ENCODE measurements around the gene GRK7. TPM values are rescaled to one million over a fixed set of nuclear protein-coding genes. Genes with fewer than 3 reads are reported as not detected.
A peak's percentile ranks its signal among the peaks of the same experiment; 100 is the strongest.

Gene GRK7
- polyA plus RNA-seq, 4 donors = 0.04 TPM; not detected in 3

DNA sequence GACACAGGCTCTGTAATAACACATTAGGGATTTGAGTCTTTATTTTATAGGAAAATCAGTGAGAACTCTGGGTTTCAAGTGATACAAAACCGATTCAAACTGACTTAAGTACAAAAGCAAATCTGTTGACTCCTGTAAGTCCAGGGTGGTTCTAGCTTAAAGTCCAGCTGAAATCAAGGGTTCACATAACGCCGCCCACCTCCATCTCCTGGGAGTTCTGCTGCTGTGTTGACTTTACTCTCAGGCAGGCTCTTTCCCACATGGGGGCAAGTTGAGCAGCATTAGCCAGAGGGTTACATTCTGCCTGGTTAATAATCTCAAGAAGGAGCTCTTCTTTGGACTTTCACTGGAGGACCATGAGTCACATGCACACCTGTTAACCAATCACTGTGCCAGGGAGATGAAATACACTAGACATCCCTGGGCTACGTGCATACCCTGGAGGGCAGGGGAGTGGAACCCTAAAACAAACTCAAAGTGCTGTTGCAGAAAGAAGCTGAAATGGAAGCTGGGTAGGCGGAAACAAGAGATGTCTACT lies 34.8 kb upstream of the GRK7 start:
- peaks cover 0 to 4% (median 0%) of the 10 kb centered on the region in 3 donors for H3K4me1 ChIP-seq (ENCODE audit: control insufficient read depth in 3 of 3, insufficient read depth in 2 of 3, low read depth in 1 of 3, low read length in 2 of 3)
- FAIRE-seq = no peak
- H3K9me3 ChIP-seq (ENCODE audit: control insufficient read depth in 2 of 2, insufficient read depth in 1 of 2, low read depth in 1 of 2, low read length in 1 of 2) = no peaks in the 10 kb centered on the region
- H3K27ac ChIP-seq (ENCODE audit: low read depth in 1 of 3, low read length in 2 of 3) = no peak overlapping the region
- H3K36me3 ChIP-seq (ENCODE audit: control insufficient read depth in 3 of 3, insufficient read depth in 2 of 3, low read depth in 1 of 3, low read length in 3 of 3) = no peaks in the 10 kb centered on the region
- WGBS, 3 donors = 67 to 78% (median 74%) methylated on average over 5 of the region's 5 CpGs
- peak; percentile 15 to 66 for DNase-seq
- H3K4me3 ChIP-seq (ENCODE audit: low read depth in 1 of 3, low read length in 3 of 3) = no peak overlapping the region
- H3K27me3 ChIP-seq (ENCODE audit: control insufficient read depth in 3 of 3, insufficient read depth in 3 of 3, low read length in 3 of 3) = no peaks in the 10 kb centered on the region

DNA sequence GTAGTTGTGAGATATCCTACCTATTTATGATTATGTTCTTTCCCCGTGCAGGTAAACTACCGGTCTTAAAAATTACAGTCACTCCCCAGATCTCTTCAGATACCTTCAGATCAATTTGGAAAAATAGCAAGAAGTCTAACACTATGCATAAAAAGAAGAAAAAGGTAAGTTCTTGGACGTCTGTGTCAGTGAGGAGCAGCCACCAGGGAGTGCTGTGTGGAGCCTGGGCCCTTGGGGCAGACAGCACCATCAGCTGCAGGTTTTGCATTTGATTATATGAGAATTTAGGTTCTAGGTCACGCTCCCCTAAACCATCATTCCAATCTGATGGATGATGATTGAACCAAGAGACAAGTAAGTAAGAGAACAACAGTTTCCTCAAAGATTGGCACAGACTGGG lies 34.0 kb upstream of the GRK7 start:
- Histone ChIP-seq H3K27ac (ENCODE audit: low read depth in 1 of 3, low read length in 2 of 3) (no peak overlapping the region), H3K36me3 (ENCODE audit: control insufficient read depth in 3 of 3, insufficient read depth in 2 of 3, low read depth in 1 of 3, low read length in 3 of 3) (no peaks in the 10 kb centered on the region), H3K4me1 (ENCODE audit: control insufficient read depth in 3 of 3, insufficient read depth in 2 of 3, low read depth in 1 of 3, low read length in 2 of 3) (peaks cover 0 to 4% (median 0%) of the 10 kb centered on the region in 3 donors), H3K27me3 (ENCODE audit: control insufficient read depth in 3 of 3, insufficient read depth in 3 of 3, low read length in 3 of 3) (no peaks in the 10 kb centered on the region), H3K4me3 (ENCODE audit: low read depth in 1 of 3, low read length in 3 of 3) (no peak overlapping the region), H3K9me3 (ENCODE audit: control insufficient read depth in 2 of 2, insufficient read depth in 1 of 2, low read depth in 1 of 2, low read length in 1 of 2) (no peaks in the 10 kb centered on the region)
- 83 to 84% (median 83%) methylated on average over 4 of the region's 4 CpGs for WGBS, 3 donors
- DNase-seq = no peak
- no peak for FAIRE-seq

DNA sequence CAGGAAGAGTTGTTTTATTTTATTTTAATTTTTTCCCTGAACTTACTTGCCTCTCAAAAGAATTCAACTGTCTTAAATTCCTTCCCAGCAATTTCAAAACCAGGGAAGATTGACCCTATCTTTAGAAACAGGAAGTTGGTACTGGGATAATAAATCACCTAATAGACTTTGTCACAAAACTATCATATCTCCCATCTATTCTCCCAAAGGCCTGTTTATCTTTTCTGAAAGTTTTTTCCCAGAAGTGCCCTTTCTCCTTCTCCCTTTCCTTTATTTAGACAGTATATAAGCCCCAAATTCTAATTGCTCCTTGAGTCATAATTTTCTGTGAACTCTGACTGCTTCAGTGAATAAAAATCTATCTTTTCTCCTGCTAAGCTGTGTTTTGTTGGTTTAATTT lies 28.0 kb upstream of the GRK7 start:
- Histone ChIP-seq H3K9me3 (ENCODE audit: control insufficient read depth in 2 of 2, insufficient read depth in 1 of 2, low read depth in 1 of 2, low read length in 1 of 2) (no peaks in the 10 kb centered on the region), H3K27ac (ENCODE audit: low read depth in 1 of 3, low read length in 2 of 3) (no peak overlapping the region), H3K27me3 (ENCODE audit: control insufficient read depth in 3 of 3, insufficient read depth in 3 of 3, low read length in 3 of 3) (no peaks in the 10 kb centered on the region), H3K4me1 (ENCODE audit: control insufficient read depth in 3 of 3, insufficient read depth in 2 of 3, low read depth in 1 of 3, low read length in 2 of 3) (peaks cover 0 to 3% (median 0%) of the 10 kb centered on the region in 3 donors), H3K36me3 (ENCODE audit: control insufficient read depth in 3 of 3, insufficient read depth in 2 of 3, low read depth in 1 of 3, low read length in 3 of 3) (no peaks in the 10 kb centered on the region), H3K4me3 (ENCODE audit: low read depth in 1 of 3, low read length in 3 of 3) (no peak overlapping the region)
- no peak for DNase-seq
- no peak for FAIRE-seq

DNA sequence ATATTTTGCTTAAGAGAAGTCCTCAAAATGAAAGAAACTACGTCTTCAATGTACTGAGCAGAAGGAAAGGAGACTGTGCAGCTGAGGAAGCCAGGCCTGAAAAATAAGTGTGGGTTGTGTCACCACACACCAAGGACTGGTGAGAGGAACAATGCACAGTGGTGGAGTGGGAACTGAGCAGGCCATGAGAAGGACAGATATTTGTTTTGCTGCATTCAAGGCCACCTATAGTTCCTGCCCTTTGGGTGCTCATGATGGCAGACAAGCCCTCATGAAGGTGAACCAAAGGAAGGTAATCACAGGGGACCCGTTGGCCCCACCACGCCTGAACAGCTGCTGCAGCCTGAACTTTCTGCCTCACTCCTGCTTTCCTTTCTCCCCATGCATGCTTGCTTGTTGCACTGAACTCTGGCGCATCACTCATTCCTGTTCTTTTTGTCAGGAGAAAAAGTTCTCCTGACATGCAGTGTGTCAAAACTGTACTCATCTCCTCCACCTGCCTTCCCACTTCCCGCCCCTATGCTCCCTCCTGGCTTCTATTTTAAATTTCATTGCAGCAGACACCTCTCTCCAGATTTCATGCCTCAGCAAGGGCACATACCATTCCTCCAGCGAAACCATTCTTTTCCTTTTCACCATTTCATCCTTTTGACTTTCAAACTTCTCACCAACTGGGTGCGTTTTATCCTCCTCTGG lies 27.3 kb upstream of the GRK7 start:
- H3K9me3 ChIP-seq (ENCODE audit: control insufficient read depth in 2 of 2, insufficient read depth in 1 of 2, low read depth in 1 of 2, low read length in 1 of 2) = no peaks in the 10 kb centered on the region
- DNase-seq (no peak), FAIRE-seq (no peak)
- no peaks in the 10 kb centered on the region for H3K27me3 ChIP-seq (ENCODE audit: control insufficient read depth in 3 of 3, insufficient read depth in 3 of 3, low read length in 3 of 3)
- no peaks in the 10 kb centered on the region for H3K36me3 ChIP-seq (ENCODE audit: control insufficient read depth in 3 of 3, insufficient read depth in 2 of 3, low read depth in 1 of 3, low read length in 3 of 3)
- WGBS, 3 donors = 81 to 88% (median 83%) methylated on average over 7 of the region's 7 CpGs
- no peak overlapping the region for H3K4me3 ChIP-seq (ENCODE audit: low read depth in 1 of 3, low read length in 3 of 3)
- no peak overlapping the region for H3K27ac ChIP-seq (ENCODE audit: low read depth in 1 of 3, low read length in 2 of 3)
- peaks cover 0 to 6% (median 4%) of the 10 kb centered on the region in 3 donors for H3K4me1 ChIP-seq (ENCODE audit: control insufficient read depth in 3 of 3, insufficient read depth in 2 of 3, low read depth in 1 of 3, low read length in 2 of 3)

- H3K27ac ChIP-seq (ENCODE audit: low read depth in 1 of 3, low read length in 2 of 3) = peak overlapping the region in 1 of 3 donors; percentile 56
- no peak for FAIRE-seq
- WGBS, 3 donors = 85 to 88% (median 86%) methylated on average over 10 of the region's 10 CpGs
These were observed 26.1 kb upstream of the GRK7 start for GRCh38 chr3:141737093-141737492.

DNA sequence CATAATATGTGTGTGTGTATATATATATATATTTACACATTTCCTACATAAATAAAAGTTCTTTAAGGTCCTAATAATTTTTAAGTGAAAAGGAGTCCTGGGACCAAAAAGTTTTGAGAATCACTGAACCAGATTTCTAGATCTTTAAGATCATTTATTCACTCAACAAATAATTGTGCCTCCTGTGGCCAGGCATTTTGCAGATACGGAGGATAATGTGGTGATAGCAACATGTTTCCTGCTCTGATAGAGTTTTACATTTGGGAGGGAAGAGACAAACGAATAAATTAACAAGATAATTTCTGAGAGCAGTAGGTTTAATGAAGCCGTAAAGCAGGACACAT lies 25.6 kb upstream of the GRK7 start:
- 0 to 1% (median 1%) methylated on average over 3 of the region's 3 CpGs for WGBS, 3 donors
- Histone ChIP-seq H3K27me3 (ENCODE audit: control insufficient read depth in 3 of 3, insufficient read depth in 3 of 3, low read length in 3 of 3) (no peaks in the 10 kb centered on the region), H3K4me3 (ENCODE audit: low read depth in 1 of 3, low read length in 3 of 3) (peak overlapping the region in 1 of 3 donors; percentile 31), H3K27ac (ENCODE audit: low read depth in 1 of 3, low read length in 2 of 3) (peak overlapping the region; percentile 57 to 91 (median 76)), H3K9me3 (ENCODE audit: control insufficient read depth in 2 of 2, insufficient read depth in 1 of 2, low read depth in 1 of 2, low read length in 1 of 2) (no peaks in the 10 kb centered on the region), H3K4me1 (ENCODE audit: control insufficient read depth in 3 of 3, insufficient read depth in 2 of 3, low read depth in 1 of 3, low read length in 2 of 3) (peaks cover 4 to 17% (median 6%) of the 10 kb centered on the region in 3 donors), H3K36me3 (ENCODE audit: control insufficient read depth in 3 of 3, insufficient read depth in 2 of 3, low read depth in 1 of 3, low read length in 3 of 3) (no peaks in the 10 kb centered on the region)
- no peak for DNase-seq
- no peak for FAIRE-seq

More at GRCh38 chr3:141737093-141737492, 26.1 kb upstream of the GRK7 start:
- H3K36me3 ChIP-seq (ENCODE audit: control insufficient read depth in 3 of 3, insufficient read depth in 2 of 3, low read depth in 1 of 3, low read length in 3 of 3) = no peaks in the 10 kb centered on the region
- DNase-seq = no peak
- H3K4me3 ChIP-seq (ENCODE audit: low read depth in 1 of 3, low read length in 3 of 3) = no peak overlapping the region
- no peaks in the 10 kb centered on the region for H3K27me3 ChIP-seq (ENCODE audit: control insufficient read depth in 3 of 3, insufficient read depth in 3 of 3, low read length in 3 of 3)
- H3K9me3 ChIP-seq (ENCODE audit: control insufficient read depth in 2 of 2, insufficient read depth in 1 of 2, low read depth in 1 of 2, low read length in 1 of 2) = no peaks in the 10 kb centered on the region
- peaks cover 4 to 14% (median 6%) of the 10 kb centered on the region in 3 donors for H3K4me1 ChIP-seq (ENCODE audit: control insufficient read depth in 3 of 3, insufficient read depth in 2 of 3, low read depth in 1 of 3, low read length in 2 of 3)

GRCh38 chr3:141738022-141738890 lies 25.0 kb upstream of the GRK7 start, which contains the start of gene RNF7:
Gene RNF7, plus strand, starts transcription at chr3:141738298. Its CDS starts 44 bp downstream, at chr3:141738342.
- Histone ChIP-seq H3K27me3 (ENCODE audit: control insufficient read depth in 3 of 3, insufficient read depth in 3 of 3, low read length in 3 of 3) (no peaks in the 10 kb centered on the region), H3K4me3 (ENCODE audit: low read depth in 1 of 3, low read length in 3 of 3) (peak within 1 kb of the TSS; percentile 74 to 90 (median 78)), H3K27ac (ENCODE audit: low read depth in 1 of 3, low read length in 2 of 3) (peak within 1 kb of the TSS; percentile 96 to 98 (median 97)), H3K4me1 (ENCODE audit: control insufficient read depth in 3 of 3, insufficient read depth in 2 of 3, low read depth in 1 of 3, low read length in 2 of 3) (peaks cover 4 to 17% (median 6%) of the 10 kb centered on the region in 3 donors), H3K9me3 (ENCODE audit: control insufficient read depth in 2 of 2, insufficient read depth in 1 of 2, low read depth in 1 of 2, low read length in 1 of 2) (no peaks in the 10 kb centered on the region), H3K36me3 (ENCODE audit: control insufficient read depth in 3 of 3, insufficient read depth in 2 of 3, low read depth in 1 of 3, low read length in 3 of 3) (no peaks in the 10 kb centered on the region)
- WGBS, 3 donors = 0 to 1% (median 0%) methylated on average over 78 to 81 of the region's 81 CpGs
- no peak for FAIRE-seq
- peak; percentile 96 to 99 for DNase-seq

DNA sequence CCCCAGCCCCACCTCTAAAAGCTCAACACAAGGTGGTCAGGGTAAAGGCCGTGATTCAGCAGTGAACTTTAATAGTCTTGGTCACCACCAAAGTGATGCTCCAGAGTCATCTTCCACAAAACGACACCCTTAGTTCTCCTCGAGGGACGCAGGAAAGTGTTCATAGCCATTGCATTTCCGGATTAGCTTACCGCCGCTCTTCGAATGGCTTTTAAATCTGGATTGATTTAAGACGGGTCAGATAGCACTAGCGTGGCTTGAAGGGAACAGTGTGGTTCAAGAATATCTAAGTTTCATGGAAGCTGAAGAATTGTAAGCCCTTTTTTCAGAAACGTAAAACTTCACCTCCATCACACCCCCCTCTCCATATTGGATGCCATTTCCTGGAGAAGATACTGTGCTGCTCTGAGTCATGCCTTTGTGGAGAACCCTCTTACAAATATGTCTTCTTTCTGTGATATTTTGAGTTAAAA lies 24.3 kb upstream of the GRK7 start:
- peak overlapping the region; percentile 74 to 90 (median 78) for H3K4me3 ChIP-seq (ENCODE audit: low read depth in 1 of 3, low read length in 3 of 3)
- H3K36me3 ChIP-seq (ENCODE audit: control insufficient read depth in 3 of 3, insufficient read depth in 2 of 3, low read depth in 1 of 3, low read length in 3 of 3) = no peaks in the 10 kb centered on the region
- FAIRE-seq = no peak
- peaks cover 4 to 17% (median 6%) of the 10 kb centered on the region in 3 donors for H3K4me1 ChIP-seq (ENCODE audit: control insufficient read depth in 3 of 3, insufficient read depth in 2 of 3, low read depth in 1 of 3, low read length in 2 of 3)
- H3K27me3 ChIP-seq (ENCODE audit: control insufficient read depth in 3 of 3, insufficient read depth in 3 of 3, low read length in 3 of 3) = no peaks in the 10 kb centered on the region
- peak overlapping the region; percentile 96 to 98 (median 97) for H3K27ac ChIP-seq (ENCODE audit: low read depth in 1 of 3, low read length in 2 of 3)
- DNase-seq = peak in 1 of 2 donors; percentile 66
- WGBS, 3 donors = 0 to 1% (median 0%) methylated on average over 11 of the region's 11 CpGs
- no peaks in the 10 kb centered on the region for H3K9me3 ChIP-seq (ENCODE audit: control insufficient read depth in 2 of 2, insufficient read depth in 1 of 2, low read depth in 1 of 2, low read length in 1 of 2)
